NT2/D1 (cell line): ENCODE measurements around the gene ACVR2B.

Experiments used
- SUZ12 ChIP-seq: IDR thresholded peaks from 2 replicates; pipeline ENCODE4 v1.6.1; 2011; ENCODE audit not compliant: insufficient read length, insufficient read depth; ENCODE audit errors: extremely low read depth
- YY1 ChIP-seq: IDR thresholded peaks from 2 replicates; pipeline ENCODE4 v1.6.1; 2011; ENCODE audit not compliant: insufficient read length, insufficient read depth

DNA sequence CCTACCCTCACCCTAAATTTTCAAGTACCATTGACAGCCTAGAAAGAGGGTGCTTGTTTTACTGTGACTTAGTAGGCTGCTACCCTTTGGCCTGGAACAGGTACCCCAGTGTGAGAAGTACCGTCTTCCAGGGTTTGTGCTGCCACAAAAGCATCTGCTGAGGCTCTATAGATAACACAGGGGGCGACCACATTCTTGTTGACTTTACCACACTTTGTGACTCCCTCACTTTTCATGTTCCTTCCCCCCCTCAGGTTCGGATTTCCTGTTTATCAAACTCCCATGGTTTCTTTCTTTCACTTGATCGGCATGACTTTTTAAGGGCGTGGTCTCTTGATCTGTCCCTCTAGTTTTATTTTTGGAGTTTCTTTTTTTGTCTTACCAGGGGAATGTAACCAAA is 66.0 kb downstream of the ACVR2B start:
- TF ChIP-seq YY1 (no peak), SUZ12 (no peak)
